Muscle layer of duodenum (tissue), 2 donors: ENCODE measurements around the gene FNDC3B.

Source experiments
- H3K27ac ChIP-seq: one replicate; pipeline ENCODE4 v1.7.0; 2013; ENCODE audit warnings: mild to moderate bottlenecking, low read length
- H3K27me3 ChIP-seq: one replicate; pipeline ENCODE4 v1.7.0; 2013; ENCODE audit warnings: low read depth, mild to moderate bottlenecking, control low read depth, low read length
- H3K36me3 ChIP-seq, 2 donors: one replicate each; pipeline ENCODE4 v1.7.0; 2013; ENCODE audit warnings: low read length in 2 of 2, control low read depth in 1 of 2, mild to moderate bottlenecking in 1 of 2; ENCODE audit not compliant: insufficient read depth in 2 of 2, control insufficient read depth in 1 of 2
- H3K4me1 ChIP-seq, 2 donors: one replicate each; pipeline ENCODE4 v1.7.0; 2013; ENCODE audit warnings: low read length in 2 of 2, mild to moderate bottlenecking in 2 of 2, control low read depth in 1 of 2, moderate library complexity in 1 of 2; ENCODE audit not compliant: insufficient read depth in 2 of 2, control insufficient read depth in 1 of 2
- H3K4me3 ChIP-seq, 2 donors: one replicate each; pipeline ENCODE4 v1.7.0; 2013; ENCODE audit warnings: low read length in 2 of 2, low read depth in 1 of 2, mild to moderate bottlenecking in 1 of 2
- H3K9me3 ChIP-seq, 2 donors: one replicate each; pipeline ENCODE4 v1.7.0; 2013; ENCODE audit warnings: low read length in 2 of 2, control low read depth in 1 of 2, mild to moderate bottlenecking in 1 of 2; ENCODE audit not compliant: control insufficient read depth in 1 of 2
- donor health status: healthy.

FNDC3B gene

GRCh38 chr3:172256101-172256734 is 216.8 kb downstream of the FNDC3B start:
- H3K9me3 ChIP-seq, result no peaks in the 10 kb centered on the region
- peak overlapping the region; percentile 34 for H3K27ac ChIP-seq
- H3K36me3 ChIP-seq, result peaks cover 3 to 11% of the 10 kb centered on the region in 2 donors
- H3K27me3 ChIP-seq, result no peaks in the 10 kb centered on the region
- H3K4me3 ChIP-seq, result no peak overlapping the region
- peaks cover 12 to 42% of the 10 kb centered on the region in 2 donors for H3K4me1 ChIP-seq

- H3K27me3 ChIP-seq, result no peaks in the 10 kb centered on the region
- peaks cover 12 to 53% of the 10 kb centered on the region in 2 donors for H3K4me1 ChIP-seq
- peak overlapping the region; percentile 70 for H3K27ac ChIP-seq
- peaks cover 0 to 6% of the 10 kb centered on the region in 2 donors for H3K36me3 ChIP-seq
- no peak overlapping the region for H3K4me3 ChIP-seq
- H3K9me3 ChIP-seq, result no peaks in the 10 kb centered on the region
Observed at GRCh38 chr3:172257648-172258400, 218.4 kb downstream of the FNDC3B start.

- H3K36me3 ChIP-seq, result no peaks in the 10 kb centered on the region
- no peaks in the 10 kb centered on the region for H3K27me3 ChIP-seq
- H3K4me3 ChIP-seq, result no peak overlapping the region
- H3K27ac ChIP-seq, result peak overlapping the region; percentile 70
- H3K4me1 ChIP-seq, result peaks cover 12 to 59% of the 10 kb centered on the region in 2 donors
- H3K9me3 ChIP-seq, result no peaks in the 10 kb centered on the region
Observed at GRCh38 chr3:172258624-172259023, 219.2 kb downstream of the FNDC3B start.

GRCh38 chr3:172259111-172259541 is 219.7 kb downstream of the FNDC3B start:
- Histone ChIP-seq H3K4me1 (peaks cover 12 to 62% of the 10 kb centered on the region in 2 donors), H3K27me3 (no peaks in the 10 kb centered on the region), H3K36me3 (no peaks in the 10 kb centered on the region), H3K4me3 (no peak overlapping the region), H3K27ac (peak overlapping the region; percentile 70), H3K9me3 (no peaks in the 10 kb centered on the region)

- Histone ChIP-seq H3K36me3 (peaks cover 0 to 3% of the 10 kb centered on the region in 2 donors), H3K4me1 (peaks cover 12 to 62% of the 10 kb centered on the region in 2 donors), H3K9me3 (no peaks in the 10 kb centered on the region), H3K4me3 (no peak overlapping the region), H3K27me3 (no peaks in the 10 kb centered on the region), H3K27ac (peak overlapping the region; percentile 70)
Observed at GRCh38 chr3:172259726-172260248, 220.4 kb downstream of the FNDC3B start.

- Histone ChIP-seq H3K4me3 (no peak overlapping the region), H3K36me3 (peaks cover 0 to 3% of the 10 kb centered on the region in 2 donors), H3K27me3 (no peaks in the 10 kb centered on the region), H3K27ac (peak overlapping the region; percentile 13), H3K4me1 (peaks cover 12 to 62% of the 10 kb centered on the region in 2 donors), H3K9me3 (no peaks in the 10 kb centered on the region)
Observed at GRCh38 chr3:172260381-172260780, 221.0 kb downstream of the FNDC3B start.

- no peaks in the 10 kb centered on the region for H3K27me3 ChIP-seq
- peaks cover 12 to 59% of the 10 kb centered on the region in 2 donors for H3K4me1 ChIP-seq
- H3K27ac ChIP-seq, result no peak overlapping the region
Observed at GRCh38 chr3:172261054-172261453, 221.7 kb downstream of the FNDC3B start.

GRCh38 chr3:172262991-172263608 is 223.7 kb downstream of the FNDC3B start:
- Histone ChIP-seq H3K27ac (no peak overlapping the region), H3K27me3 (no peaks in the 10 kb centered on the region), H3K36me3 (peaks cover 0 to 10% of the 10 kb centered on the region in 2 donors), H3K4me3 (no peak overlapping the region), H3K9me3 (no peaks in the 10 kb centered on the region), H3K4me1 (peaks cover 12 to 45% of the 10 kb centered on the region in 2 donors)

More at GRCh38 chr3:172261054-172261453, 221.7 kb downstream of the FNDC3B start:
- Histone ChIP-seq H3K36me3 (peaks cover 0 to 4% of the 10 kb centered on the region in 2 donors), H3K4me3 (no peak overlapping the region), H3K9me3 (no peaks in the 10 kb centered on the region)

- peaks cover 0 to 10% of the 10 kb centered on the region in 2 donors for H3K36me3 ChIP-seq
- peaks cover 4 to 37% of the 10 kb centered on the region in 2 donors for H3K4me1 ChIP-seq
- no peak overlapping the region for H3K4me3 ChIP-seq
- H3K9me3 ChIP-seq, result no peaks in the 10 kb centered on the region
- no peaks in the 10 kb centered on the region for H3K27me3 ChIP-seq
- no peak overlapping the region for H3K27ac ChIP-seq
Observed at GRCh38 chr3:172263781-172264486, 224.6 kb downstream of the FNDC3B start.

GRCh38 chr3:172266103-172266502 is 226.7 kb downstream of the FNDC3B start:
- Histone ChIP-seq H3K9me3 (no peaks in the 10 kb centered on the region), H3K4me1 (peaks cover 0 to 21% of the 10 kb centered on the region in 2 donors), H3K36me3 (peaks cover 5 to 10% of the 10 kb centered on the region in 2 donors), H3K27me3 (no peaks in the 10 kb centered on the region), H3K27ac (no peak overlapping the region), H3K4me3 (no peak overlapping the region)
